ENCODE measurements around the gene LTB4R.

- TF ChIP-seq CTCF (conservative IDR thresholded peaks at IDR 0.05 in 1 of 2, IDR thresholded peaks at IDR 0.05 in 1 of 2; ENCODE audit: low read depth in 1 of 2, low read length in 2 of 2) = no peak
- TF ChIP-seq EZH2 (IDR thresholded peaks at IDR 0.05; ENCODE audit: low read length, missing control alignments) = no peak
These were observed 34.2 kb upstream of the LTB4R start for GRCh38 chr14:24277071-24277470.

All from fibroblast of lung (primary cell).